ENCODE data around the gene CEP170.

The CEP170 gene

DNA sequence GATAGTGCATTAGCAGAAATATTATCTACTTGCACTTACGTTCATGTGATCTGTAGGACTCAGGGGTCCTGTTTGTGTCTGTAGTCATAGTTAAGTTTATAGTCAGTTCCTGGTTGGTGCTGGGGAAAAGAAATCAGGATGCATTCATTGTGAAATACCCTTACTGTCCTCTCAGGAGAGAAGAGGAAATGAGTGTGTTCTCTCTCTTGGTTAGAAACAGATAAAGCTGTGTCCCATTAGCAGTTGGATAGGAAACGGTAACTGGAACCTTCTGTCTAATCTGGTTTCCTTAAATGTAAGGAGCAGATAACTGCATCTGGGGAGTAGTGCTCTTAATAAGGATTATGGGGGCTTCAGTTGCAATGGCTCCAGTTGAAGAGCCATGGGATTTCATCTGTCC, 9.6 kb upstream of the CEP170 start:
- no peak for TF ChIP-seq CTCF (IDR thresholded peaks at IDR 0.05; ENCODE audit: control insufficient read depth, insufficient read depth, low read depth, low read length, missing control alignments)
- DNase-seq (ENCODE audit: low read depth), result no peak
- H3K4me3 ChIP-seq (ENCODE audit: control insufficient read depth, low read depth, low read length), result no peak overlapping the region

- DNase-seq (ENCODE audit: low read depth), result no peak
- H3K4me3 ChIP-seq (ENCODE audit: control insufficient read depth, low read depth, low read length), result no peak overlapping the region
- TF ChIP-seq CTCF (IDR thresholded peaks at IDR 0.05; ENCODE audit: control insufficient read depth, insufficient read depth, low read depth, low read length, missing control alignments), result no peak
Measured at GRCh38 chr1:243261390-243261789, 6.3 kb upstream of the CEP170 start.

DNA sequence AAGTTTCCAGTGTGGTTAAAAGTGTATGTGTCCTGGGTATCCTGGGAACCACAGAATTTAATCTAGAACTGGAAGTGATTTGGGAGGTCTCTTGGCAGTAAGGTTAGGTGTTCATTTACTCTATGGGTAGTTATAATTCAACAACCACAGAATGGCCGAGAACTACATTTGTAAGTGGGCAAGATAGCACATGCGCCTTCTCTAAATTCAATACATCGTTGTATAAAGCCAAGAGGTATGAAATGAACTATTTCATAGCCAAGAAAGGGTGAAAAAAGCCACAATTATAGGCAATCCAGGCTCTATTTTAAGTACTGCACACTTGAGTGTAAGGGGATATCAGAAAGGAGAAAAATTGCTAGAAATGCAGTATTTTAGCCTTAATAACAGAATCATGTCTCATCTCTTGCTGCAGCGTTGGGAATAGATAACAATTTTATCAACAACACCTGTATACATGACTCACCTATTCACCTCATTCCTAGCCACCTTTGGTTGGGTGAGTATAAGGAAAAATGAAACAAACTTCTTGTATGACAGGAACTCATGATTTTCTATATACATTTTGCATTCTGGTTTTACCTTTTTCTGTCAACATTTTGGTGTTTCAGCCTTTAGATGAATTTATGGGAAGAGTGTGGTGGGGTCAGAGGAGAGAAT, 5.3 kb upstream of the CEP170 start:
- no peak for TF ChIP-seq CTCF (IDR thresholded peaks at IDR 0.05; ENCODE audit: control insufficient read depth, insufficient read depth, low read depth, low read length, missing control alignments)
- no peak overlapping the region for H3K4me3 ChIP-seq (ENCODE audit: control insufficient read depth, low read depth, low read length)
- no peak for DNase-seq (ENCODE audit: low read depth)

DNA sequence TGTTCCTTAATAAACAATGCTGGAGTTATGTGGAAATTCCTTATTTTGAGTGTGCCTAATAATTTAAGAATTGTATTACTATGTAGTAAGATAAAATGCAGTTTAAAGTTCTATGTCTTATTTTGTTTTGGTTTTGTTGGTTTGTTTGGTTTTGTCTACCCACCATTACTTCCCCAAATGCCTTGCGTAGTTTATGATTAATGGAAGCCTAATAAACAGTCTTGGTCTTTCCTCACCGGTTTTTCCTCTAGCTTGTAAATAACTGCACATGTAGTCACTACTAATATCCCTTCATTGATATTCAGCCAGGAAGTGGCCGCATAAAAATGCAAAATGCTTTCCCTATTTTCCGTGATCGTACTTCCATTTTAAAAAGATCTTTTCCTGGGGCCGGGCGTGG, 3.6 kb upstream of the CEP170 start:
- DNase-seq (ENCODE audit: low read depth), result no peak
- TF ChIP-seq CTCF (IDR thresholded peaks at IDR 0.05; ENCODE audit: control insufficient read depth, insufficient read depth, low read depth, low read length, missing control alignments), result no peak

DNA sequence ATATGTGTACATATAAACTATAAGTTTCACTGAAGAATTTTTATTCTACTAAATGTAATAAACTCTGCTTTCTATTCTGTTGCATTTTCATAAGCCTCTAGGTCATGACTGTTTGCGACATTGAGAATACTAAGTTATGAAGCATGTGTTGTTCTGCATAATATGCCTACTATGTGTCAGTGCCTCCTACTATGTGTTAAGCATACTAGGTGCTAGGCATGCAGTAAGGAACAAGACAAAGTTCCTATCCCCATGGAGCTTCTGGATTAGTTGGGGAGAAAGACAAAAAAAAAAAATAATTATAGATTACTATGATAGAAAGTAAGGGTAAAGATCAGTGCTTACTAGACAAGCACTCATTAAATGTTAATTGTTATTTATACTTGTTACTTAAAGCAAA, 2.1 kb upstream of the CEP170 start:
- no peak for TF ChIP-seq CTCF (IDR thresholded peaks at IDR 0.05; ENCODE audit: control insufficient read depth, insufficient read depth, low read depth, low read length, missing control alignments)
- H3K4me3 ChIP-seq (ENCODE audit: control insufficient read depth, low read depth, low read length), result no peak overlapping the region; the same call in 1 of the 2 replicates
- no peak for DNase-seq (ENCODE audit: low read depth)

More for the DNA sequence above, 3.6 kb upstream of the CEP170 start:
- H3K4me3 ChIP-seq (ENCODE audit: control insufficient read depth, low read depth, low read length), result no peak overlapping the region

GRCh38 chr1:243256590-243256989, 1.5 kb upstream of the CEP170 start:
- no peak for TF ChIP-seq CTCF (IDR thresholded peaks at IDR 0.05; ENCODE audit: control insufficient read depth, insufficient read depth, low read depth, low read length, missing control alignments)
- H3K4me3 ChIP-seq (ENCODE audit: control insufficient read depth, low read depth, low read length), result peak overlapping the region; percentile 91
- DNase-seq (ENCODE audit: low read depth), result no peak
